Transverse colon (tissue), 4 donors: ENCODE measurements around the gene AQP5.

Experiments used
- CTCF ChIP-seq, 5 experiments: fragments of 200-600 bp in 3 of 5; fragments of 450-650 bp in 2 of 5; sonication (generic) in 3 of 5; IDR thresholded peaks; 1 replicate in 2 of 5; 2 replicates in 3 of 5; pipeline ENCODE4 v1.5.1; 2016 to 2017; ENCODE audit warnings: antibody characterized with exemption in 5 of 5, inconsistent platforms in 3 of 5, mild to moderate bottlenecking in 2 of 5, moderate library complexity in 1 of 5
- EP300 ChIP-seq: sonication (generic); formaldehyde crosslinking; IDR thresholded peaks from one replicate; pipeline ENCODE4 v1.6.1; 2017; ENCODE audit warnings: antibody characterized with exemption, low read depth
- POLR2A ChIP-seq: fragments of 450-650 bp; IDR thresholded peaks from one replicate; pipeline ENCODE4 v1.6.1; 2016; ENCODE audit warnings: antibody characterized with exemption, mild to moderate bottlenecking, moderate library complexity
- POLR2AphosphoS5 ChIP-seq, 3 donors: sonication (generic); formaldehyde crosslinking; IDR thresholded peaks; one replicate each; pipeline ENCODE4 v1.6.1; 2016; ENCODE audit warnings: antibody characterized with exemption in 3 of 3

GRCh38 chr12:49982246-49983087, 20.8 kb downstream of the AQP5 start:
- TF ChIP-seq POLR2A (no peak), EP300 (no peak), CTCF (IDR thresholded peaks at IDR 0.05) (no peak), POLR2AphosphoS5 (IDR thresholded peaks at IDR 0.05) (no peak)
